Stimulated activated CD4-positive, alpha-beta T cell treated with anti-CD3 and anti-CD28 coated beads, Interleukin-1b, Interleukin-23, amount 100 ng/mL, for 48 hours (primary cell): ENCODE data around the gene NEB.
"Not testable (repeated sequence)": the region's sequence is repeated elsewhere in the genome, so short reads cannot be mapped to it uniquely, and the experiment has no call there.

Source experiments
- DNase-seq: peaks from one replicate; pipeline ENCODE4 v3.0.0-alpha.2; 2020

Gene NEB

DNA sequence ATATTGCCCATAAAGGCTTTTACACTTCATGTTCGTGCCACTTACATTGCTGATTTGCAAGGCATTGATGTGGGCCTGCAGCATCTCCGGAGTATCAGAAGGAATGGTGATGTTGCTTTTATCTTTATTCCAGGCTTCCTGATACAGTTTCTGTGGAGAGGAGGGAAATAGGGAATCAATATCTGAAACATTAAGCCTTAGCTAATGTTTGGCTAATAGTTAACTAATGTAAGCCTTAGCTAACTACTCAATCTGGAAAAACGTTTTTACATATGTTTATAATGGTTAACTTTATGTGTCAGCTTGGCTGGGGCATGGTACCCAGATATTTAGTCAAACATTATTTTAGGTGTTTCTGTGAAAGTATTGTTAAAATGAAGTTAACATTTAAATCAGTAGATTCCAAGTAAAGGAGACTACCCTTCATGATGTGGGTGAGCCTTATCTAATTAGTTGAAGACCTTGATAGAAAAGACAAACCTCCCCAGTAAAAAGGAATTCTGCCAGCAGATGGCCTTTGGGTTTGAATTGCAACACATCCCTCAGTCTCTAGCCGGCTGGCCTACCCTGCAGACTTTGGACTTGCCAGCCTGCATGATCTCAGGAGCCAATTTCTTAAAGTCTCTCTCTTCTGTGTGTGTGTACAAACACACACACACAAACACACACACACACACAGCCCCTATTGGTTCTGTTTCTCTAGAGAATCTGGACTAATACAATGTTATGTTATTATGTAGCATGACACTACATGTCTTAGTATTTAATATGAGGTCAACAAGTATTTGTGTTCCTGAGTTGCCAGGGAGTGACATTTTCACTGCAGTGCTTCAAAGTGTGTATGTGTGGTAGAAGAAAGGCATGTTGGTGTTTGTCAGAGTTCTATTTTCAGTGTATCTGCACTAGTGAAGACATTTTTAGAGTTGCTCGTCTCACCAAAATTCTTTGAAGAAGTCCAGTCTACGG is 126.5 kb downstream of the NEB start:
- DNase-seq, result not testable (repeated sequence)

DNA sequence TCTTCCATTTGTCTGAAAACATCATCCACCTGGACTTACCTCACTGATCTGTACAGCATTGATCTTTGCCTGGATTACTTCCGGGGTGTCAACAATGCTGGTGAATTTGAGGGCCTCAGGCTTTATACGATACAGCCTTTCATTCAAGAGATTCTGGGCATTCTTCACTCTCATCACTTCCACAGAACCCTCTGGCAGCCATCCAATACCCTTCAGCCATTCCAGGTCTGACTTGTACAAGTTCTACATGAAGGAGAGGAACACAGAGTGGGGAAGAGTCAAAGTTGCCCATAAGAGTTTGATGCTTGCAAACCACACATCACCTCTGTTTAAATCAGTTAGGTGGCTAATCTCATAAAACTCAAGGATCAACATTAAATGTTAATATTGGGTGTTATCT is 130.7 kb downstream of the NEB start:
- DNase-seq, result not testable (repeated sequence)

DNA sequence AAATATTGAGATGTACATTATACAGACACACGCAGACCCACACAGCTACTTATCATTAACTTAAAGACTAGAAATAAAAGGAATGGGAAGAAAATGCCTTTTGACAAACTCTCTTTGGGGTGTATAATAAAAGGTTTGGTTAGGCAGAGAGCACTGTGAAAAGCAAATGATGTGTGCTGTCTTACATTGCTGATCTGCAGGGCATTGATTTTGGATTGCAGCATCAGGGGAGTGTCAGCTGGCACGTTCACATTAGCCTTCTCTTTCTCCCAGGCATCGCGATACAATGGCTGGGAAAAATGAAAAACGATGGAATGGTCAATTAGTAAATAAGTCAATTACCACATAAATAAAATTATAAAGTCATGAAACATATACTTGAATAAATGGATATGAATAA is 131.9 kb downstream of the NEB start:
- not testable (repeated sequence) for DNase-seq

- DNase-seq, result not testable (repeated sequence)
Observed at GRCh38 chr2:151601803-151602202, 132.5 kb downstream of the NEB start.

- DNase-seq, result not testable (repeated sequence)
Observed at GRCh38 chr2:151596903-151597608, 137.2 kb downstream of the NEB start.

DNA sequence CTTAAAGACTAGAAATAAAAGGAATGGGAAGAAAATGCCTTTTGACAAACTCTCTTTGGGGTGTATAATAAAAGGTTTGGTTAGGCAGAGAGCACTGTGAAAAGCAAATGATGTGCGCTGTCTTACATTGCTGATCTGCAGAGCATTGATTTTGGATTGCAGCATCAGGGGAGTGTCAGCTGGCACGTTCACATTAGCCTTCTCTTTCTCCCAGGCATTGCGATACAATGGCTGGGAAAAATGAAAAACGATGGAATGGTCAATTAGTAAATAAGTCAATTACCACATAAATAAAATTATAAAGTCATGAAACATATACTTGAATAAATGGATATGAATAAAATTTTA is 142.4 kb downstream of the NEB start:
- DNase-seq, result not testable (repeated sequence)

GRCh38 chr2:151591250-151591907 is 142.9 kb downstream of the NEB start:
- not testable (repeated sequence) for DNase-seq

- DNase-seq, result not testable (repeated sequence)
Observed at GRCh38 chr2:151581300-151581699, 153.0 kb downstream of the NEB start.

DNA sequence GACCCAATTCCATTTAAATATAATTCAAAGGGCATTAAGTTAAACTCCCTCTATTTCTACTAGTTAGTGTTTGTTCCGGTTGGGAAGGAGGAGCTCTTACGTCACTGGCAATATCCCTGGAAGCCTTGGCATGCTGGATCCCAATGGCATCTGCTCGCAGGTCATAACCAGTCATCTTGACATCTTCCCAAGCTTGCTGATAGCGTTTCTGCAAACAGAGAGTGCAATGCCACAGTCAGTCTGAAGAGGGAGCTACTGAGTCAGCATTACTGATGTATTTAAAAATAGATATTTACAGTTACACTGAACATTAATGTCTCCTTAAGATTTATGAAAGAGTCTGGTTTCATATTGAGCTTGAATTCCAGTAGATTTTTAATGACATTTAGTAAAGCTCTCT is 153.6 kb downstream of the NEB start:
- not testable (repeated sequence) for DNase-seq

DNA sequence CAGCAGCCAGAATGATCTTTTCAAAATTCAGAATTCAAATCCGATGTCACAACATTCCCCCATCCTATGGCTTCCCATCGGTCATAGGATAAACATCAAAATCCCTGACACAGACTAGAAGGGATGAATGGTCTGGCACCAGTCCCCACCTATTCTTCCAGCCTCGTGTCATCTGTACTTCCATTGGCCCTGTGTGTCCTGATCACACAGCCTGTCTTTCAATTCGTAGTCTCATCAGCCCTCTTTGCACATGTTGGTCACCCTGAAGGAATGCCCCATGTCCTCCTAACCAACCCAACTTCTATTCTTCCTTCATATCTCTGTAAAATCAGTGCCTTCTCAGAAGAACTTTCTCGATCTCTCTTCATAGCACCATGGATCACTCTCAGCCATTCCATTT is 157.2 kb downstream of the NEB start:
- DNase-seq, result no peak

DNA sequence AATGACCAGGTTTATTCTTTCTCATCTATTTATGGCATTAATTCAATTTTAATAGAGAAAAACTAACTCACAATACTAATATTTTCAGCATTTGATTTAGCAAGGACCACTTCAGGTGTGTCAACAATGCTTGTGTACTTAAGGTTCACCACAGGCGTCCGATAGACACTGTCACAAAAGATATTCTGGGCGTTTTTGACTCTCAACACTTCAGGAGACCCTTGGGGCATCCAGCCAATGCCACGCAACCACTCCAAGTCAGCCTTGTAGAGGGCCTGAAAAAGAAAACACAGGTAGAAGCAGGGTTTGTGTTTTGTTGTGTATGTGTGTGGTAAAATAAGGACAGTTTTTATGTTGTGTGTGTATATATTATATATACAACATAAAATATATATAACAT is 158.2 kb downstream of the NEB start:
- DNase-seq, result no peak

DNA sequence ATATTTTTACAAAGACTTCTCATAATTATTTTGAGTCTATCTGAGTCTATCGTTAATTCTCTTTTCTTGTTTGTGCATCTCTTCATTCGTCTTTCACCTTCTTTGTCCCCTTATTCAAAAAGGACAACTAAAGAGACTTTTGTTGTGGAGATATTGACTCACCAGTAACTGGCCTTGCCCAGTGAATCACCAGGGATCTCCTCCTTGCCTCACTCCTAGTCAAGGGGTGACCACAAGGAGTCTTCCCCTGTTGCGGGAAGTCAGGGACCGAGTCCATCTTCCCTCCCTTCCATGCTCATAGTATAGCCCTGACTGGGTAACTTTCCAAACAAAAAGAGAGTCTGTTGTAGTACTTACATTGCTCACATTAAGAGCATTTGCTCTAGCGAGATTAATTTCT is 158.9 kb downstream of the NEB start:
- no peak for DNase-seq

DNA sequence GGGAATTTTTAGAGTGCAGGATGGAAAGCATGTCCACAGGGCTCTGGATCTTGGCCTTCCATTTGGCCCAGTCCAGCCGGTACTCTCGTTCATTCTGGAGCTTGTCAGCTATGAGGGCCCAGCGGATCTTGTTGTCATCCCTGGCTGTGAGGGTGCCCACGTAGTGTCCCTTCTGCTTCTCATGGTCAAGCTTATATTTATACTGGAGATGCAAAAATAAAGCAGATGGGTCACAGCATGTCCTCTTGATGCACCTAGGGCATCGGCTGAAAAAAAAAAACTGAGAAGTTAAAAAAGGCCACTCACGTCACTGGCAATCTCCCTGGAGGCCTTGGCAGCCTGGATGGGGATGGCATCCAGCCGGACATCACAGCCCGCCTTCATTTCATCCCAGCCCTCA is 164.1 kb downstream of the NEB start:
- no peak for DNase-seq

- no peak for DNase-seq
Observed at GRCh38 chr2:151569167-151569566, 165.1 kb downstream of the NEB start.

GRCh38 chr2:151568501-151568900 is 165.8 kb downstream of the NEB start:
- no peak for DNase-seq

DNA sequence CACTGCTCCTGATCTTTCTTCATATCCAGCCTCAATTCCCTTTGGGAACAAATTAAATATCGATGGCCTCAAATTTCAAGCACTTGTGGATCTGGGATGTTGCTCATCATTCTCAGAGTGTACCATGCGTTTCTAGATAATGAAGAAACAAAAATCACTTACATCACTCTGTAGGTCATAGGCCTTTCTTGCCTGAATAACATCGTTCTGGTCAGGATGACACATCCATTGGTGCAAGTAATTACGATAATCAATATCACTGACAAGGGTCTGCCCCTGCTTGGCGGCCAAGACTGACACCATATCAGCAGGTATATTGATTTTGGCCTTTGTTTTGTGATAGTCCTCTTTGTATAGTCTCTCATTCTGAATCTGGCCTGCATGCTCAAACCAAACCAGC is 167.3 kb downstream of the NEB start:
- DNase-seq, result no peak

DNA sequence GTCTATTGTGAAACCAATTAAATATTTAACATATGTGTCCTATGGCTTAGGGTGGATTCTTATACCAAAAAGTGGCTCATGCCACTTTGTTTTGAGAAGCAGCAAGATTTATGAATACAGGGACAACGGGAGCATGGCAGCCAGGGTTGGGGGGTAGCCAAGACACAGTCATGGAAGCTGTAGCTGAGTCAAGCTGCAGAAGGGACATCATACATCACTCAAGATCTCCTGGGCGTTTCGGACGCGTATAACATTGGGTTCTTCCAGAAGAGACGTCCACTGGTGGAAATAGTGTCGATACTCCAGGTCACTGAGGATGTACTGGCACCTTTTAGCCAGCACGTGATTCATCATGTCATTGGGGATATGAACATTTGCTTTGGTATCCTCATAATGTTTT is 171.9 kb downstream of the NEB start:
- no peak for DNase-seq

GRCh38 chr2:151560289-151560688 is 174.0 kb downstream of the NEB start:
- DNase-seq, result no peak

GRCh38 chr2:151559431-151559830 is 174.8 kb downstream of the NEB start:
- not testable (repeated sequence) for DNase-seq

- DNase-seq, result not testable (repeated sequence)
Observed at GRCh38 chr2:151557883-151558282, 176.4 kb downstream of the NEB start.

- no peak for DNase-seq
Observed at GRCh38 chr2:151556121-151556520, 178.2 kb downstream of the NEB start.

DNA sequence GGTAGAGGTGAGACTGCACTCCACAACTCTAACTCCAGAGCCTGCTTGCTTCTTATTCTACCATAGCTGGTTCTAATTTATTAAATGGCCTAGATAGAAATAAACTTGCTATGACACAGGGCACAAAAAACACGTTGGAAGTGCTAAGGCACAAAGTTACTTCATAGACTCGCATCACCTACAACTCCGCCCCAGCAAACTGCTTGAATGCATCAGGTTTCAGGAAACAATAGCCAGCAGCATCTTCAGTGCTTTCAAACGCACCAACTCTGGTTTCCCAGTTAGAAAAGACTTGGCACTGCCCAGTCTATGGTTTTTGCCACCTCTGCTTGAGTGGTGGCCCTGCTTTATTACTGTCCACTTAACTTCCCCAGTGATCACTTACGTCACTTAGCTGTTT is 182.0 kb downstream of the NEB start:
- no peak for DNase-seq

DNA sequence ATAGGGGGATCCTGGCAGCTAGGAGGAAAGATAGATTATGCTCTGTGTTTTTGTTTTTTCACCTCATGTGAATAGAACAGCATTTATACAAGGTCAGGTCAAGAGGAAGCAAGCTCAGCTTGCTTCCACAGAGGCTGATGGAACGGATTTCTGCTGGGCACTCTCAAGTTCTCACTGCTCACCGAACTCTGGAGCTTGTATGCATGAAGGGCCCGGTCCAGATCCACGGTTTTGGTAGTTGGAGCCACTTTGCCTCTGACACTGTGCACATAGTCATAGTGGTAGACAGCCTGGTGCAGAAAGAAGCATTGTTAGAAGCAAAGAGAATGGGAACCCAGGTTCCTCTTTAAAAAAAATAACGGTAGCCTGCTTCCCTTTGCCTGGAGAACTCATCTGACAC is 182.7 kb downstream of the NEB start:
- DNase-seq, result no peak

DNA sequence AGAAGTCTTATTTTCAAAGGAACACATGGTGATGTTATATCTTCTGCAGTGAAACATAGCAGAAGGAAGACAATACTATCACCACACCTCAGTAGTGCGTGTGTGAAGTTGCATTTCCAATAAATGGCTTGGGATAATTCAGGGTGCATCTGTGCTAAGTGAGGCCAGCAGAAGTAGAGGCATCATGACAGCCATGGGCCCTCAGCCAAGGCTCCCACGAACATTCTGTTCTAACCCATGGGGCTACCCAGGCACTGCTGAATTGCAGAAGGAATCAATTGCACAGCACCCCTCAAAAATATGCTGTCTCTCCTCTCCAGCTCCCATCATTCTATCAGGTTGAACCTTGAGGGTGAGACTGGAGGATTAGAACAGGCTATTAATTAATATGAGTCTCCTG is 185.1 kb downstream of the NEB start:
- no peak for DNase-seq
